ENCODE results near the gene RHNO1.
"Not testable (repeated sequence)": the region's sequence is repeated elsewhere in the genome, so short reads cannot be mapped to it uniquely, and the experiment has no call there.

Gene RHNO1

GRCh38 chr12:2862876-2863275, 14.1 kb upstream of the RHNO1 start:
- no peak overlapping the region for H3K4me3 ChIP-seq (ENCODE audit: low read length)
- peaks cover 2% of the 10 kb centered on the region; the same call in 1 of the 2 replicates for H4K20me1 ChIP-seq (ENCODE audit: control insufficient read depth, insufficient read depth, low read depth, low read length)
- no peaks in the 10 kb centered on the region for H3K79me2 ChIP-seq (ENCODE audit: control insufficient read depth, low read length)
- H3K4me1 ChIP-seq (ENCODE audit: control insufficient read depth, low read length), result no peaks in the 10 kb centered on the region
- no peaks in the 10 kb centered on the region for H3K9me2 ChIP-seq (replicated peaks; ENCODE audit: control insufficient read depth, low read length)
- H3F3A ChIP-seq (ENCODE audit: control insufficient read depth, insufficient read depth), result peaks cover 2% of the 10 kb centered on the region; the same call in 1 of the 2 replicates
- H3K27ac ChIP-seq (ENCODE audit: low read depth, low read length), result no peak overlapping the region
- H3K36me3 ChIP-seq (ENCODE audit: control insufficient read depth, low read length), result peaks cover 82% of the 10 kb centered on the region
- no peak for TF ChIP-seq CTCF (IDR thresholded peaks at IDR 0.05; ENCODE audit: low read depth, low read length, poor library complexity, severe bottlenecking)
- TF ChIP-seq EZH2phosphoT487 (IDR thresholded peaks at IDR 0.05; ENCODE audit: borderline replicate concordance, low read length), result no peak
- H3K9me3 ChIP-seq (ENCODE audit: control insufficient read depth, insufficient read depth, low read length), result no peaks in the 10 kb centered on the region
- no peaks in the 10 kb centered on the region for H3K27me3 ChIP-seq (ENCODE audit: control insufficient read depth, low read length)
- H3K4me2 ChIP-seq (ENCODE audit: low read length), result no peak overlapping the region

GRCh38 chr12:2863402-2863801, 13.6 kb upstream of the RHNO1 start:
- not testable (repeated sequence) for H3K27me3 ChIP-seq (ENCODE audit: control insufficient read depth, low read length); H3K4me3 ChIP-seq (ENCODE audit: low read length); H3K79me2 ChIP-seq (ENCODE audit: control insufficient read depth, low read length); H3K9me2 ChIP-seq (replicated peaks; ENCODE audit: control insufficient read depth, low read length); H3K9me3 ChIP-seq (ENCODE audit: control insufficient read depth, insufficient read depth, low read length); H4K20me1 ChIP-seq (ENCODE audit: control insufficient read depth, insufficient read depth, low read depth, low read length); H3K27ac ChIP-seq (ENCODE audit: low read depth, low read length); H3K4me1 ChIP-seq (ENCODE audit: control insufficient read depth, low read length); H3F3A ChIP-seq (ENCODE audit: control insufficient read depth, insufficient read depth); H3K4me2 ChIP-seq (ENCODE audit: low read length)
- peaks cover 82% of the 10 kb centered on the region for H3K36me3 ChIP-seq (ENCODE audit: control insufficient read depth, low read length)

GRCh38 chr12:2864198-2864597, 12.8 kb upstream of the RHNO1 start:
- TF ChIP-seq CTCF (IDR thresholded peaks at IDR 0.05; ENCODE audit: low read depth, low read length, poor library complexity, severe bottlenecking) (no peak), EZH2phosphoT487 (IDR thresholded peaks at IDR 0.05; ENCODE audit: borderline replicate concordance, low read length) (no peak)
- H3F3A ChIP-seq (ENCODE audit: control insufficient read depth, insufficient read depth), result peaks cover 2% of the 10 kb centered on the region; the same call in 1 of the 2 replicates
- peaks cover 82% of the 10 kb centered on the region for H3K36me3 ChIP-seq (ENCODE audit: control insufficient read depth, low read length)
- no peaks in the 10 kb centered on the region for H3K4me1 ChIP-seq (ENCODE audit: control insufficient read depth, low read length)
- no peak overlapping the region for H3K4me2 ChIP-seq (ENCODE audit: low read length)
- H3K9me2 ChIP-seq (replicated peaks; ENCODE audit: control insufficient read depth, low read length), result no peaks in the 10 kb centered on the region
- H3K27ac ChIP-seq (ENCODE audit: low read depth, low read length), result no peak overlapping the region
- H3K4me3 ChIP-seq (ENCODE audit: low read length), result no peak overlapping the region
- H4K20me1 ChIP-seq (ENCODE audit: control insufficient read depth, insufficient read depth, low read depth, low read length), result peaks cover 2% of the 10 kb centered on the region; the same call in 1 of the 2 replicates
- no peaks in the 10 kb centered on the region for H3K27me3 ChIP-seq (ENCODE audit: control insufficient read depth, low read length)
- no peaks in the 10 kb centered on the region for H3K9me3 ChIP-seq (ENCODE audit: control insufficient read depth, insufficient read depth, low read length)
- H3K79me2 ChIP-seq (ENCODE audit: control insufficient read depth, low read length), result no peaks in the 10 kb centered on the region

- H3K79me2 ChIP-seq (ENCODE audit: control insufficient read depth, low read length), result peaks cover 33% of the 10 kb centered on the region
- not testable (repeated sequence) for H3F3A ChIP-seq (ENCODE audit: control insufficient read depth, insufficient read depth); H3K27me3 ChIP-seq (ENCODE audit: control insufficient read depth, low read length); H3K4me1 ChIP-seq (ENCODE audit: control insufficient read depth, low read length); H3K9me3 ChIP-seq (ENCODE audit: control insufficient read depth, insufficient read depth, low read length); H3K27ac ChIP-seq (ENCODE audit: low read depth, low read length); H3K4me2 ChIP-seq (ENCODE audit: low read length); H3K9me2 ChIP-seq (replicated peaks; ENCODE audit: control insufficient read depth, low read length); H3K4me3 ChIP-seq (ENCODE audit: low read length); H4K20me1 ChIP-seq (ENCODE audit: control insufficient read depth, insufficient read depth, low read depth, low read length)
- H3K36me3 ChIP-seq (ENCODE audit: control insufficient read depth, low read length), result peaks cover 87% of the 10 kb centered on the region
Observed at GRCh38 chr12:2868986-2869632, 7.9 kb upstream of the RHNO1 start.
